ENCODE data around the gene GID8. TPM values are rescaled to one million over a fixed set of nuclear protein-coding genes. Genes with fewer than 3 reads are reported as not detected.

GID8 gene
- total and polyA plus RNA-seq, 2 of the 13 experiments (the other 11 are each of a cell fraction or from before 2014, with no cell fraction given), result 39.6 to 59.8 TPM

GRCh38 chr20:62907384-62908317, 30.3 kb upstream of the GID8 start (continued):
- TF ChIP-seq ZNF18 (CRISPR knock-in tag; IDR thresholded peaks at IDR 0.05; ENCODE audit: insufficient replicate concordance) (no peak), ZNF687 (CRISPR knock-in tag; IDR thresholded peaks at IDR 0.05) (peak; percentile 56), ZNF703 (CRISPR knock-in tag; IDR thresholded peaks at IDR 0.05; ENCODE audit: borderline replicate concordance) (no peak), ZNF580 (CRISPR knock-in tag; IDR thresholded peaks at IDR 0.05; ENCODE audit: borderline replicate concordance, low read depth) (0 out of 2 replicates have a peak, but pooled peaks have one; percentile 28), SOX6 (IDR thresholded peaks at IDR 0.05) (no peak), SOX6 (CRISPR knock-in tag; IDR thresholded peaks at IDR 0.05) (no peak), KAT2B (IDR thresholded peaks at IDR 0.05; ENCODE audit: borderline replicate concordance, low read depth, low read length) (no peak), ZNF136 (CRISPR knock-in tag; IDR thresholded peaks at IDR 0.05; ENCODE audit: low read depth) (no peak), CBX1 (IDR thresholded peaks at IDR 0.05; ENCODE audit: low read depth) (no peak), DZIP1 (CRISPR knock-in tag; IDR thresholded peaks at IDR 0.05) (0 out of 2 replicates have a peak, but pooled peaks have one; percentile 13), CEBPZ (IDR thresholded peaks at IDR 0.05; ENCODE audit: low read length) (no peak), ZNF780A (CRISPR knock-in tag; IDR thresholded peaks at IDR 0.05) (no peak), HDAC2 (CRISPR knock-in tag; IDR thresholded peaks at IDR 0.05) (peak; percentile 42; the same call in 1 of the 2 replicates), HOXD1 (CRISPR knock-in tag; IDR thresholded peaks at IDR 0.05) (no peak), ADNP (CRISPR knock-in tag; IDR thresholded peaks at IDR 0.05) (no peak)
